K562 (cell line): ENCODE results near the gene SLC4A9. TPM values are rescaled to one million over a fixed set of nuclear protein-coding genes. Genes with fewer than 3 reads are reported as not detected.

Source experiments
- BCOR ChIP-seq: fragments of 450-650 bp; IDR thresholded peaks from 2 replicates; pipeline ENCODE4 v1.6.1; 2016
- CREB1 ChIP-seq, 2 experiments: sonication (generic) in 1 of 2; formaldehyde crosslinking in 1 of 2; IDR thresholded peaks; 2 replicates each; pipeline versions ENCODE4 v1.6.1 to v1.8.0; 2012 to 2022; ENCODE audit warnings: inconsistent platforms in 1 of 2, mild to moderate bottlenecking in 1 of 2, missing genetic modification reagents in 1 of 2, moderate library complexity in 1 of 2
- CSDE1 ChIP-seq, 2 experiments: fragments of 450-650 bp; IDR thresholded peaks; 2 replicates each; pipeline ENCODE4 v1.6.1; 2016; ENCODE audit warnings: mild to moderate bottlenecking in 1 of 2
- EHMT2 ChIP-seq: fragments of 450-650 bp; IDR thresholded peaks from 2 replicates; pipeline ENCODE4 v1.6.1; 2018; ENCODE audit warnings: antibody characterized with exemption
- FOSL1 ChIP-seq: fragments of 200-800 bp; sonication (Bioruptor generic); conservative IDR thresholded peaks from 2 replicates; pipeline ENCODE4 v1.6.1; 2016; ENCODE audit warnings: missing genetic modification characterization, missing compliant biosample characterization
- FOXP1 ChIP-seq: sonication (generic); formaldehyde crosslinking; IDR thresholded peaks from 2 replicates; pipeline ENCODE4 v1.8.0; 2022; ENCODE audit warnings: mild to moderate bottlenecking, missing genetic modification reagents
- GATA2 ChIP-seq: sonication (generic); formaldehyde crosslinking; IDR thresholded peaks from 2 replicates; pipeline ENCODE4 v1.4.0; 2020; ENCODE audit warnings: mild to moderate bottlenecking, missing genetic modification reagents
- GTF2F1 ChIP-seq: IDR thresholded peaks from 2 replicates; pipeline ENCODE4 v1.6.1; 2011; ENCODE audit warnings: low read depth, low read length, improper control_type of control experiment
- HMG20B ChIP-seq: fragments of 250-450 bp; sonication (Bioruptor Pico); IDR thresholded peaks from 2 replicates; pipeline ENCODE4 v1.5.0; 2021; ENCODE audit warnings: mild to moderate bottlenecking
- ILK ChIP-seq: fragments of 450-650 bp; IDR thresholded peaks from 2 replicates; pipeline ENCODE4 v1.6.1; 2016; ENCODE audit warnings: missing genetic modification characterization, low read depth, mild to moderate bottlenecking, missing compliant biosample characterization, moderate library complexity, borderline replicate concordance
- JUN ChIP-seq, 2 experiments: sonication (generic) in 1 of 2; formaldehyde crosslinking in 1 of 2; IDR thresholded peaks; 2 replicates each; pipeline versions ENCODE4 v1.6.1 to v1.8.0; 2012 to 2022; ENCODE audit warnings: borderline replicate concordance in 2 of 2, mild to moderate bottlenecking in 2 of 2, improper control_type of control experiment in 1 of 2, low read depth in 1 of 2, low read length in 1 of 2, missing genetic modification reagents in 1 of 2
- KAT2B ChIP-seq: IDR thresholded peaks from one replicate; pipeline ENCODE4 v1.6.1; 2012; ENCODE audit warnings: low read depth, mild to moderate bottlenecking, control low read depth, inconsistent platforms, low read length, moderate library complexity
- KAT7 ChIP-seq: sonication (generic); formaldehyde crosslinking; IDR thresholded peaks from 2 replicates; pipeline ENCODE4 v1.8.0; 2022; ENCODE audit warnings: missing genetic modification reagents, mild to moderate bottlenecking, borderline replicate concordance
- LCOR ChIP-seq: sonication (generic); formaldehyde crosslinking; IDR thresholded peaks from 2 replicates; pipeline ENCODE4 v1.8.0; 2022; ENCODE audit warnings: mild to moderate bottlenecking, missing genetic modification reagents
- MCM2 ChIP-seq: fragments of 450-650 bp; IDR thresholded peaks from 2 replicates; pipeline ENCODE4 v1.6.1; 2017; ENCODE audit warnings: low read depth, mild to moderate bottlenecking
- PHF21A ChIP-seq: fragments of 450-650 bp; IDR thresholded peaks from 2 replicates; pipeline ENCODE4 v1.6.1; 2017; ENCODE audit warnings: low read depth, borderline replicate concordance
- RBBP5 ChIP-seq: fragments of 200-600 bp; sonication (generic); IDR thresholded peaks from 2 replicates; pipeline ENCODE4 v1.6.1; 2012; ENCODE audit warnings: borderline replicate concordance, mild to moderate bottlenecking, low read length, control low read depth, inconsistent platforms; ENCODE audit not compliant: insufficient read depth, poor library complexity, severe bottlenecking
- RBFOX2 ChIP-seq: fragments of 200-400 bp; formaldehyde crosslinking; IDR thresholded peaks from 2 replicates; pipeline ENCODE4 v1.6.1; 2017; ENCODE audit warnings: low read depth, mild to moderate bottlenecking, low read length, moderate library complexity
- SNRNP70 ChIP-seq: fragments of 200-400 bp; formaldehyde crosslinking; optimal IDR thresholded peaks from 2 replicates; pipeline ENCODE3; 2017; ENCODE audit warnings: low read depth, low read length
- SP2 ChIP-seq: IDR thresholded peaks from 2 replicates; pipeline ENCODE4 v1.6.1; 2011; ENCODE audit warnings: mild to moderate bottlenecking, low read depth, low read length, moderate library complexity; ENCODE audit not compliant: poor library complexity, severe bottlenecking; ENCODE audit errors: extremely low read depth
- SRSF1 ChIP-seq: fragments of 200-400 bp; formaldehyde crosslinking; IDR thresholded peaks from 2 replicates; pipeline ENCODE4 v1.6.1; 2017; ENCODE audit warnings: mild to moderate bottlenecking, low read depth, low read length, moderate library complexity
- TEAD1 ChIP-seq, 2 experiments: fragments of 450-650 bp in 1 of 2; sonication (generic) in 1 of 2; formaldehyde crosslinking; IDR thresholded peaks; 2 replicates each; pipeline versions ENCODE4 v1.4.0 to v1.8.0; 2020 to 2022; ENCODE audit warnings: mild to moderate bottlenecking in 2 of 2, missing genetic modification reagents in 1 of 2
- ZNF12 ChIP-seq: sonication (generic); formaldehyde crosslinking; IDR thresholded peaks from 2 replicates; pipeline ENCODE4 v1.4.0; 2020; ENCODE audit warnings: mild to moderate bottlenecking, missing genetic modification reagents
- ZNF253 ChIP-seq: fragments of 250-450 bp; sonication (Bioruptor Pico); conservative IDR thresholded peaks from 2 replicates; pipeline ENCODE4 v1.6.1; 2021; ENCODE audit warnings: mild to moderate bottlenecking
- polyA plus RNA-seq, 8 experiments: library from polyadenylated mRNA; depleted of rRNA in 4 of 8; stranded (reverse) in 5 of 8; unstranded in 3 of 8; fragments of >200 nt; fragmentation: Nextera tagmentation in 2 of 8; fragmentation: Illumina TruSeq in 1 of 8; extraction: Ambion mirVana in 2 of 8; extraction: Trizol in 1 of 8; gene quantifications; 2 replicates each; pipeline versions ENCODE4 v1.2.1 to v1.2.3, GENCODE V29; 2011 to 2014; ENCODE audit warnings: inconsistent platforms in 1 of 8, missing spikeins in 1 of 8
- total RNA-seq, 7 experiments: library from RNA; depleted of rRNA in 6 of 7; stranded (reverse); fragments of >200 nt in 6 of 7; fragmentation: Illumina TruSeq in 2 of 7; extraction: Trizol in 2 of 7; gene quantifications; 2 replicates each; pipeline versions ENCODE4 v1.2.1 to v1.2.3, GENCODE V29; 2011 to 2021; ENCODE audit warnings: low replicate concordance in 1 of 7
- TF ChIP-seq, protein P1 (sequence below), 2 experiments: fragments of 450-650 bp; conservative IDR thresholded peaks; 2 replicates each; pipeline ENCODE4 v1.6.1; 2017; ENCODE audit warnings: mild to moderate bottlenecking in 2 of 2, moderate library complexity in 2 of 2
- TF ChIP-seq, protein P2 (sequence below): IDR thresholded peaks from 2 replicates; pipeline ENCODE4 v1.6.1; 2016; ENCODE audit warnings: missing genetic modification characterization, missing compliant biosample characterization

SLC4A9 gene
- total and polyA plus RNA-seq, 9 of the 15 experiments (the other 6 are each of a cell fraction or from before 2014, with no cell fraction given): 0.05 to 0.13 TPM; not detected in 7

DNA sequence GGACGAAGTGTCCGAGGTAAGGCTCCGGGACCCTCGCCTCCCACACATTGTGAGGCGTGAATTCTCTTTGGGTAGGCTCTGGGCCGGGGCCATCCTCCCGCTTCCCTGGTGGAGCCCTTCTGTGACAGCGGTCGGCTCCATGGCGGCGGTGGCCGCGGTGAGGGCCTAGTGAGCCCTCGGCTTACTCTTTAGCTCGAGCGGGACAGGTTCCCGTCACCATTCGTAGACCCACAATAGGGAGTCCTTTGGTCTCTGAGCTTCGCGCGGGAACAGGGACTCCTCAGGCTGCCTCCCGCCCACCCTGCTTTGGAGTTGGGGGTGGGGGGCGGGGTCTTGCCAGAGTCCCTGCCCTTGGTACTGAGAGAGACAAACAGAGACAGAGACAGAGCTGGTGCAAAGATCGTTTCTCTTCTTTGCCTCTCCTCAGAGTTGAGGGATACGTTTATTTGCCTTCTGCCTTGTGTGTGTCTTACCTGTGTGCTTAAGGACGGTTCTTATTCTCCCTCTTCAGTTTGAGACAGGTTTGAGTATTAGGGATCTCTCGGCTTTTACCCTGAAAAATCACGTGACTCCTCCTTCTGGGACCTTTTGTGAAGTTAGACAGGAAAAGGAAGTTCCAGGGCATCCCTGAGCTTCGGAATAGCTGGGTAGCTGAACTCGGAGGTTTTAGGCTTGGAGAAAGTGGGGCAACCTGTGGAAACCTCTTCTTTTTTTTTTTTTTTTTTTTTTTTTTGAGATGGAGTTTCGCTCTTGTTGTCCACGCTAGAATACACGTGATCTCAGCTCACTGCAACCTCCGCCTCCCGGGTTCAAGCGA is 42.5 kb downstream of the SLC4A9 start (continued):
- TF ChIP-seq, protein P1, sequence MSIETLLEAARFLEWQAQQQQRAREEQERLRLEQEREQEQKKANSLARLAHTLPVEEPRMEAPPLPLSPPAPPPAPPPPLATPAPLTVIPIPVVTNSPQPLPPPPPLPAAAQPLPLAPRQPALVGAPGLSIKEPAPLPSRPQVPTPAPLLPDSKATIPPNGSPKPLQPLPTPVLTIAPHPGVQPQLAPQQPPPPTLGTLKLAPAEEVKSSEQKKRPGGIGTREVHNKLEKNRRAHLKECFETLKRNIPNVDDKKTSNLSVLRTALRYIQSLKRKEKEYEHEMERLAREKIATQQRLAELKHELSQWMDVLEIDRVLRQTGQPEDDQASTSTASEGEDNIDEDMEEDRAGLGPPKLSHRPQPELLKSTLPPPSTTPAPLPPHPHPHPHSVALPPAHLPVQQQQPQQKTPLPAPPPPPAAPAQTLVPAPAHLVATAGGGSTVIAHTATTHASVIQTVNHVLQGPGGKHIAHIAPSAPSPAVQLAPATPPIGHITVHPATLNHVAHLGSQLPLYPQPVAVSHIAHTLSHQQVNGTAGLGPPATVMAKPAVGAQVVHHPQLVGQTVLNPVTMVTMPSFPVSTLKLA (conservative IDR thresholded peaks at IDR 0.05): peak; percentile 68 to 72; a peak in 3 of 4 replicates
- TF ChIP-seq SP2: no peak
- no peak for TF ChIP-seq SNRNP70
- no peak for TF ChIP-seq ILK (tag)
- TF ChIP-seq, protein P2, sequence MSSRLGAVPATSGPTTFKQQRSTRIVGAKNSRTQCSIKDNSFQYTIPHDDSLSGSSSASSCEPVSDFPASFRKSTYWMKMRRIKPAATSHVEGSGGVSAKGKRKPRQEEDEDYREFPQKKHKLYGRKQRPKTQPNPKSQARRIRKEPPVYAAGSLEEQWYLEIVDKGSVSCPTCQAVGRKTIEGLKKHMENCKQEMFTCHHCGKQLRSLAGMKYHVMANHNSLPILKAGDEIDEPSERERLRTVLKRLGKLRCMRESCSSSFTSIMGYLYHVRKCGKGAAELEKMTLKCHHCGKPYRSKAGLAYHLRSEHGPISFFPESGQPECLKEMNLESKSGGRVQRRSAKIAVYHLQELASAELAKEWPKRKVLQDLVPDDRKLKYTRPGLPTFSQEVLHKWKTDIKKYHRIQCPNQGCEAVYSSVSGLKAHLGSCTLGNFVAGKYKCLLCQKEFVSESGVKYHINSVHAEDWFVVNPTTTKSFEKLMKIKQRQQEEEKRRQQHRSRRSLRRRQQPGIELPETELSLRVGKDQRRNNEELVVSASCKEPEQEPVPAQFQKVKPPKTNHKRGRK (tag): 0 out of 2 replicates have a peak, but pooled peaks have one; percentile 30
- TF ChIP-seq RBBP5: no peak
- peak; percentile 46; the same call in 1 of the 2 replicates for TF ChIP-seq LCOR (CRISPR knock-in tag)
- no peak for TF ChIP-seq KAT2B
- no peak for TF ChIP-seq JUN (IDR thresholded peaks at IDR 0.05; ENCODE audit: borderline replicate concordance, low read depth, low read length)
- TF ChIP-seq JUN (CRISPR knock-in tag; IDR thresholded peaks at IDR 0.05; ENCODE audit: borderline replicate concordance): no peak
- no peak for TF ChIP-seq CSDE1 (IDR thresholded peaks at IDR 0.05)
- TF ChIP-seq GATA2 (CRISPR knock-in tag): no peak
- TF ChIP-seq FOSL1 (tag): no peak
- TF ChIP-seq ZNF12 (CRISPR knock-in tag): 0 out of 2 replicates have a peak, but pooled peaks have one; percentile 9
- no peak for TF ChIP-seq ZNF253 (CRISPR knock-in tag)
- TF ChIP-seq TEAD1 (CRISPR knock-in tag; IDR thresholded peaks at IDR 0.05): no peak
- peak; percentile 70; the same call in 1 of the 2 replicates for TF ChIP-seq EHMT2
- peak; percentile 56 for TF ChIP-seq RBFOX2
- no peak for TF ChIP-seq PHF21A
- no peak for TF ChIP-seq HMG20B (CRISPR knock-in tag)
- no peak for TF ChIP-seq SRSF1
- TF ChIP-seq MCM2: no peak
- no peak for TF ChIP-seq CREB1 (IDR thresholded peaks at IDR 0.05)
- no peak for TF ChIP-seq CREB1 (CRISPR knock-in tag; IDR thresholded peaks at IDR 0.05)
- TF ChIP-seq KAT7 (CRISPR knock-in tag): peak; percentile 93
- TF ChIP-seq GTF2F1: no peak
- no peak for TF ChIP-seq BCOR
- 0 out of 2 replicates have a peak, but pooled peaks have one; percentile 45 for TF ChIP-seq FOXP1
